ENCODE data around the gene PBX1. TPM values are rescaled to one million over a fixed set of nuclear protein-coding genes. Genes with fewer than 3 reads are reported as not detected.

PBX1 gene
- total RNA-seq, 1 donor from 2014 or later = 37.4 TPM

- no peak for TF ChIP-seq CTCF (IDR thresholded peaks at IDR 0.05)
- Histone ChIP-seq H3K27me3 (no peaks in the 10 kb centered on the region), H3K36me3 (no peaks in the 10 kb centered on the region), H3K4me1 (peaks cover 0 to 6% of the 10 kb centered on the region in 2 donors), H3K4me3 (no peak overlapping the region), H3K27ac (no peak overlapping the region), H3K9me3 (no peaks in the 10 kb centered on the region)
- DNase-seq (ENCODE audit: low spot score in 2 of 2) = no peak
- intact Hi-C loops (cut with DNase I) = no loop called here
Measured at GRCh38 chr1:164659621-164660411, 100.8 kb downstream of the PBX1 start.

GRCh38 chr1:164660412-164660772 is 101.4 kb downstream of the PBX1 start:
- Histone ChIP-seq H3K4me3 (no peak overlapping the region), H3K9me3 (no peaks in the 10 kb centered on the region), H3K4me1 (peaks cover 0 to 6% of the 10 kb centered on the region in 2 donors), H3K27ac (no peak overlapping the region), H3K36me3 (no peaks in the 10 kb centered on the region), H3K27me3 (no peaks in the 10 kb centered on the region)
- no peak for DNase-seq (ENCODE audit: low spot score in 2 of 2)
- intact Hi-C loops (cut with DNase I) = no loop called here
- no peak for TF ChIP-seq CTCF (IDR thresholded peaks at IDR 0.05)

- DNase-seq (ENCODE audit: low spot score in 2 of 2) = no peak
- no peak overlapping the region for H3K4me3 ChIP-seq
- H3K9me3 ChIP-seq = no peaks in the 10 kb centered on the region
- TF ChIP-seq CTCF (IDR thresholded peaks at IDR 0.05) = no peak
- no peaks in the 10 kb centered on the region for H3K27me3 ChIP-seq
- intact Hi-C loops (cut with DNase I) = no loop called here
- H3K4me1 ChIP-seq = peaks cover 0 to 6% of the 10 kb centered on the region in 2 donors
- H3K36me3 ChIP-seq = no peaks in the 10 kb centered on the region
- H3K27ac ChIP-seq = no peak overlapping the region
Measured at GRCh38 chr1:164660775-164661174, 101.8 kb downstream of the PBX1 start.

DNA sequence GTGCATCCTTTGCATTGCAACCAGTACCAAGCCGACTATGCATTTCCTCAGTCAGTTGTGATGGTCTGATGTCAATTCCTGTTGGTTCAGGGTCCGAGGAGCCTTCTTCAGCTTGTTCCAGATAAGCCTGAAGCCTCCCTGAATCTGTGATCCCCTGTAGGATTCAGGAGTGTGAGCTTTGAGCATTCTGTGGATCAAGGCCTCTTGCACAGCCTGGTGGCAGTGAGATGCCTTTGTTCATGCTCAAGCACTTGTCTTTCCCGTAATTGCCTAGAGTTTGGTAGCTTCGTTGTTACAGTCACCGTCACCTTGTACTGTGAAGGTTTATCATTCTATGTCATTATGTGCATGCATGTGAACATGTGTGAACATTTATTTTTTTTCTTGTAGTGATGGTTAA is 103.5 kb downstream of the PBX1 start:
- Histone ChIP-seq H3K36me3 (no peaks in the 10 kb centered on the region), H3K9me3 (no peaks in the 10 kb centered on the region), H3K4me3 (no peak overlapping the region), H3K4me1 (peaks cover 0 to 6% of the 10 kb centered on the region in 2 donors), H3K27ac (no peak overlapping the region), H3K27me3 (no peaks in the 10 kb centered on the region)
- no peak for TF ChIP-seq CTCF (IDR thresholded peaks at IDR 0.05)
- DNase-seq (ENCODE audit: low spot score in 2 of 2) = no peak
- intact Hi-C loops (cut with DNase I) = no loop called here

- Histone ChIP-seq H3K27me3 (no peaks in the 10 kb centered on the region), H3K4me3 (no peak overlapping the region), H3K9me3 (no peaks in the 10 kb centered on the region), H3K36me3 (no peaks in the 10 kb centered on the region), H3K27ac (no peak overlapping the region), H3K4me1 (peaks cover 0 to 6% of the 10 kb centered on the region in 2 donors)
- no peak for TF ChIP-seq CTCF (IDR thresholded peaks at IDR 0.05)
- no peak for DNase-seq (ENCODE audit: low spot score in 2 of 2)
- intact Hi-C loops (cut with DNase I) = no loop called here
Measured at GRCh38 chr1:164662955-164663354, 104.0 kb downstream of the PBX1 start.

Measured in ascending aorta (tissue), 2 donors.